Left ventricle myocardium inferior (tissue), 1 donor: ENCODE results near the gene MACROD2. TPM values are rescaled to one million over a fixed set of nuclear protein-coding genes. Genes with fewer than 3 reads are reported as not detected.

ENCODE experiments used
- DNase-seq: peaks from one replicate; pipeline ENCODE4 v3.0.0-alpha.2; 2020
- H3K27ac ChIP-seq: fragments of 200-600 bp; replicated peaks from 2 replicates; pipeline ENCODE4 v1.8.0; 2021
- H3K27me3 ChIP-seq: fragments of 200-600 bp; 2 replicates; pipeline ENCODE4 v1.8.0; 2021; ENCODE audit warnings: low read depth
- H3K36me3 ChIP-seq: fragments of 200-600 bp; 2 replicates; pipeline ENCODE4 v1.8.0; 2021
- H3K4me1 ChIP-seq: fragments of 200-600 bp; 2 replicates; pipeline ENCODE4 v1.8.0; 2021
- H3K4me3 ChIP-seq: fragments of 200-600 bp; 2 replicates; pipeline ENCODE4 v1.8.0; 2021; ENCODE audit warnings: mild to moderate bottlenecking, moderate library complexity
- H3K9me3 ChIP-seq: fragments of 200-600 bp; replicated peaks from 2 replicates; pipeline ENCODE4 v1.8.0; 2021
- intact Hi-C: fragments of 100-400 bp; cut with micrococcal nuclease; formaldehyde crosslinking; loops from one replicate; pipeline ENCODE4 v1.11.0; 2022
- total RNA-seq: library from RNA; stranded (reverse); fragmentation: NEBNext Ultra II Directional; extraction: Animal tissue kit (Norgen Biotek cat#: 25700); gene quantifications from one replicate; pipeline ENCODE4 v1.2.1, GENCODE V29; 2021
- TF ChIP-seq, protein P1 (sequence below): fragments of 200-600 bp; IDR thresholded peaks from 2 replicates; pipeline ENCODE4 v1.8.0; 2021; ENCODE audit warnings: antibody characterized with exemption, mild to moderate bottlenecking, borderline replicate concordance
- donor health status: DM: no; HTN: yes; CAD: no; lungs with severe emphysema.

Gene MACROD2
- total RNA-seq, 1 donor from 2014 or later = 3.6 TPM

DNA sequence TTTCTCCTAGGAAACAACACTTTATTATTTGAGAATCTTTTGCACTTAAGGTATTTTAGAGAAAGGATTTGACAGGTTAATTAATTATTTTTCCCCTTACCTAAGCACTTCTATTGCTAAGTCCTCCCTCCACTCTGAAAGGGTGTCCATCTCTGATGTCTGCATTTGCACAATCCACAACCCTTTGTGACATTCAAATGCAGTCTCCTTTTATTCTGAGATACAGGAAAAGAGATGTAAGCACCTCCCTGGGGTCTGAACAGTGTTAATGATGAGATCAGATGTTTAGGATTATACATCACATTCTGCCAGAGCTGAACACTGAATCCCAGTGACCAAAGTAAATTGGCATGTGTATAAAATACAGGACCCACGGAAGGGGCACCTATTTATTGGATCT lies 1206.3 kb downstream of the MACROD2 start:
- no peak for DNase-seq
- TF ChIP-seq, protein P1, sequence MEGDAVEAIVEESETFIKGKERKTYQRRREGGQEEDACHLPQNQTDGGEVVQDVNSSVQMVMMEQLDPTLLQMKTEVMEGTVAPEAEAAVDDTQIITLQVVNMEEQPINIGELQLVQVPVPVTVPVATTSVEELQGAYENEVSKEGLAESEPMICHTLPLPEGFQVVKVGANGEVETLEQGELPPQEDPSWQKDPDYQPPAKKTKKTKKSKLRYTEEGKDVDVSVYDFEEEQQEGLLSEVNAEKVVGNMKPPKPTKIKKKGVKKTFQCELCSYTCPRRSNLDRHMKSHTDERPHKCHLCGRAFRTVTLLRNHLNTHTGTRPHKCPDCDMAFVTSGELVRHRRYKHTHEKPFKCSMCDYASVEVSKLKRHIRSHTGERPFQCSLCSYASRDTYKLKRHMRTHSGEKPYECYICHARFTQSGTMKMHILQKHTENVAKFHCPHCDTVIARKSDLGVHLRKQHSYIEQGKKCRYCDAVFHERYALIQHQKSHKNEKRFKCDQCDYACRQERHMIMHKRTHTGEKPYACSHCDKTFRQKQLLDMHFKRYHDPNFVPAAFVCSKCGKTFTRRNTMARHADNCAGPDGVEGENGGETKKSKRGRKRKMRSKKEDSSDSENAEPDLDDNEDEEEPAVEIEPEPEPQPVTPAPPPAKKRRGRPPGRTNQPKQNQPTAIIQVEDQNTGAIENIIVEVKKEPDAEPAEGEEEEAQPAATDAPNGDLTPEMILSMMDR = no peak
- intact Hi-C loops = no loop called here
- Histone ChIP-seq H3K4me1 (no peaks in the 10 kb centered on the region), H3K9me3 (peaks cover 10% of the 10 kb centered on the region), H3K36me3 (no peaks in the 10 kb centered on the region), H3K27ac (no peak overlapping the region), H3K4me3 (no peak overlapping the region), H3K27me3 (no peaks in the 10 kb centered on the region)

DNA sequence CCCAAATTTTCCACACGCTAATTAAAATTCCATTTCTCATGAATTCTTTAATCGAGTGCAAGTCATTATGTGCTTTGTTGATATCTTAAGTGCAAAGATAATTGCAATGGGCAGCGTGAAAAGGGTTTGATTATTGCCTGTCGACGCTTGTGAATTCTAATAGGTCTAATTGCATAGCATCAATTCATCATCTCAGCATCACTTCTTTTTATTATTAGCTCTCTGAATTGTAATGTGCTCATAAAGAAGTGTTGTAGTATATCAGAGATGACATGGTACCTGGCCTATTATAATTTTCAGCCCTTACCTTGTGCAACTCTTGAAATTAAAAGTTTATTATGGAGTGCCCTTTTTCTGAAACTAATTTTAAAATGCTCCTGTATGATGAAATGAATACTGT lies 1208.9 kb downstream of the MACROD2 start:
- Histone ChIP-seq H3K27me3 (no peaks in the 10 kb centered on the region), H3K4me1 (no peaks in the 10 kb centered on the region), H3K27ac (no peak overlapping the region), H3K9me3 (peaks cover 23% of the 10 kb centered on the region), H3K36me3 (no peaks in the 10 kb centered on the region), H3K4me3 (no peak overlapping the region)
- no peak for DNase-seq
- TF ChIP-seq, protein P1 = no peak
- intact Hi-C loops = no loop called here

DNA sequence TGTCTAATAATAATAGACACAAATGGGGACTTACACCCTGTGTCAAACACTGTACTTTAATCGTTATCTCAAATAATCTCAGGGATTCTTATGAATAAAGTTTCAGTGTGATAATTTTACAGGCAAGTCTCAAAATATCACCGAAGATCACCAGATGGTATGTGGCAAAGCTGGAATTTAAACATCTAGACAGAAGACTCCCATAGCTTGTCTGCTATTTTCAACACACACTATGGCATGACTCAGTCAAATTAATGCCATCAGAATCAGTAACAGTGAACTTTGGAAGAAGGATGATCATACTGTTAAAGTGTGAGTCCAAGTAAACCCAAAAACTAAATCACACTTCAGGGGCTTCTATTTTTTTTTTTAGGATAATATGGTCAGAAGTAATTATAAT lies 1209.7 kb downstream of the MACROD2 start:
- Histone ChIP-seq H3K4me1 (no peaks in the 10 kb centered on the region), H3K9me3 (peaks cover 23% of the 10 kb centered on the region), H3K27me3 (no peaks in the 10 kb centered on the region), H3K27ac (no peak overlapping the region), H3K36me3 (no peaks in the 10 kb centered on the region), H3K4me3 (no peak overlapping the region)
- DNase-seq = no peak
- intact Hi-C loops = no loop called here
- TF ChIP-seq, protein P1 = no peak

DNA sequence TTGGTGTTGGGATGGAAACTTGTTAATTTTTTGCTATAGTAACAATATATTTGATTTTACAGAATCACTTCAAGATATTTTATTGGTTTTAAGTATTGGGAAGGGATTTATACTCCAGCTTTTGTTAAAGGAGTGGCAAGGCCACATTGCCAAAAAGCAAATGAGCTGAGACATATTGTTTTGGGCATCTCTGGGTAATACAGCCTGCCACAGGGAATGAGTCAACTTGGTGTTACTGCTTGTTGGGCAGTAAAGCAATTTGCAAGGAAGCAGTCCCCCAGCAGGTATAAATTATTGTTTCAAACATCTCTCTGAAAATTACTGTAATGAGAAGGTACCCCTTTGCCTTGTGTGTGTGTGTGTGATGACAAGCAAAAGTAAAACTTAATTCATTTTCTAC lies 1210.4 kb downstream of the MACROD2 start:
- TF ChIP-seq, protein P1 = no peak
- Histone ChIP-seq H3K4me1 (no peaks in the 10 kb centered on the region), H3K4me3 (no peak overlapping the region), H3K27me3 (no peaks in the 10 kb centered on the region), H3K36me3 (no peaks in the 10 kb centered on the region), H3K9me3 (peaks cover 23% of the 10 kb centered on the region), H3K27ac (no peak overlapping the region)
- intact Hi-C loops = no loop called here
- no peak for DNase-seq

GRCh38 chr20:15209537-15209936 lies 1214.2 kb downstream of the MACROD2 start:
- Histone ChIP-seq H3K36me3 (no peaks in the 10 kb centered on the region), H3K27ac (no peak overlapping the region), H3K4me3 (no peak overlapping the region), H3K9me3 (peaks cover 13% of the 10 kb centered on the region), H3K27me3 (no peaks in the 10 kb centered on the region), H3K4me1 (no peaks in the 10 kb centered on the region)
- no peak for DNase-seq
- intact Hi-C loops = no loop called here
- TF ChIP-seq, protein P1 = no peak

DNA sequence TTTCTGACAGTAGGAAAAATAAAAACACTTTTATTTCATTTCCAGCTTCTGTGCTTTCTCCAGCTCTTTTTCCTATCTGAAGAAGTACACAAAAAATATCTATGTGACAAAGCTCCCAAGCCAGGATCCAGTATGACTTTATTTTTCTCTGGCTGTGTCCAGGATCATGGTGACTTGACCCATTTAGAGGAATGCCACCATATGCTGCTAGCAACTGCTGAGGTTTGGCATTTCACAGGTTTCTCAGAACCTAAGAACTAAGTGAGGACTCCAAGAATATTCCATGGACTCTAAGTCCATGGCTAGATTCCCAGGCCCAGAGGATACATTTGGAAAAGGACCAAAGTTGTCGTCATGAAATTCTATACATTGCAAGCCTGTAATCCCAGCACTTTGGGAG lies 1218.7 kb downstream of the MACROD2 start:
- DNase-seq = no peak
- H3K4me1 ChIP-seq = no peaks in the 10 kb centered on the region
- H3K9me3 ChIP-seq = no peaks in the 10 kb centered on the region
- H3K36me3 ChIP-seq = no peaks in the 10 kb centered on the region
- no peaks in the 10 kb centered on the region for H3K27me3 ChIP-seq
- intact Hi-C loops = no loop called here
- H3K27ac ChIP-seq = no peak overlapping the region
- H3K4me3 ChIP-seq = no peak overlapping the region
- TF ChIP-seq, protein P1 = no peak
